MCF 10A (cell line): Measurements from ENCODE around the gene DCBLD1. TPM values are rescaled to one million over a fixed set of nuclear protein-coding genes. Genes with fewer than 3 reads are reported as not detected.

ENCODE experiments used
- BruUV-seq: library from RNA; stranded (reverse); fragments of 400-500 nt; replicated peaks from 2 replicates; lab custom pipeline; 2021; lab: Mats Ljungman, UMichigan
- CTCF ChIA-PET: fragments of 300-600 bp; sonication (Branson Sonifier 250); formaldehyde crosslinking; extraction: SDS; loops from one replicate; lab custom pipeline; 2021; ENCODE audit warnings: antibody characterized with exemption, inconsistent platforms; lab: Yijun Ruan, JAX
- POLR2A ChIA-PET: fragments of 300-600, 350-650 bp; sonication (Branson Sonifier 250); formaldehyde crosslinking; extraction: SDS; loops from one replicate; lab custom pipeline; 2020; ENCODE audit warnings: antibody characterized with exemption, inconsistent platforms; lab: Yijun Ruan, JAX
- DNase-seq: peaks from one replicate; pipeline ENCODE4 v3.0.0-alpha.2; 2018; ENCODE audit not compliant: unreplicated experiment
- H3K27ac Mint-ChIP-seq: one replicate; pipeline ENCODE4 v1.8.0; 2022; ENCODE audit warnings: mild to moderate bottlenecking, low read depth, mixed read lengths; ENCODE audit not compliant: unreplicated experiment
- H3K27me3 Mint-ChIP-seq: one replicate; pipeline ENCODE4 v1.8.0; 2022; ENCODE audit warnings: mixed read lengths; ENCODE audit not compliant: insufficient read depth, unreplicated experiment
- H3K36me3 Mint-ChIP-seq: one replicate; pipeline ENCODE4 v1.8.0; 2022; ENCODE audit warnings: mild to moderate bottlenecking, moderate library complexity, mixed read lengths; ENCODE audit not compliant: insufficient read depth, unreplicated experiment
- H3K4me1 Mint-ChIP-seq: one replicate; pipeline ENCODE4 v1.8.0; 2022; ENCODE audit warnings: mixed read lengths; ENCODE audit not compliant: insufficient read depth, unreplicated experiment
- H3K4me3 Mint-ChIP-seq: one replicate; pipeline ENCODE4 v1.8.0; 2022; ENCODE audit warnings: mild to moderate bottlenecking, moderate library complexity, mixed read lengths; ENCODE audit not compliant: unreplicated experiment
- H3K9me3 Mint-ChIP-seq: one replicate; pipeline ENCODE4 v1.8.0; 2022; ENCODE audit warnings: mixed read lengths; ENCODE audit not compliant: unreplicated experiment
- CTCF ChIP-seq: fragments of 200-600 bp; IDR thresholded peaks from one replicate; pipeline ENCODE4 v1.8.0; 2022; ENCODE audit warnings: antibody characterized with exemption, mild to moderate bottlenecking; ENCODE audit not compliant: unreplicated experiment
- intact Hi-C: fragments of 100-400 bp; cut with micrococcal nuclease; formaldehyde crosslinking; loops from 2 replicates; pipeline ENCODE4 v1.14.1; 2022
- total RNA-seq: library from RNA; stranded (reverse); gene quantifications from 2 replicates; pipeline ENCODE4 v1.2.3, GENCODE V29; 2022

The DCBLD1 gene
- total RNA-seq, 1 experiment from 2014 or later: 25.4 TPM

DNA sequence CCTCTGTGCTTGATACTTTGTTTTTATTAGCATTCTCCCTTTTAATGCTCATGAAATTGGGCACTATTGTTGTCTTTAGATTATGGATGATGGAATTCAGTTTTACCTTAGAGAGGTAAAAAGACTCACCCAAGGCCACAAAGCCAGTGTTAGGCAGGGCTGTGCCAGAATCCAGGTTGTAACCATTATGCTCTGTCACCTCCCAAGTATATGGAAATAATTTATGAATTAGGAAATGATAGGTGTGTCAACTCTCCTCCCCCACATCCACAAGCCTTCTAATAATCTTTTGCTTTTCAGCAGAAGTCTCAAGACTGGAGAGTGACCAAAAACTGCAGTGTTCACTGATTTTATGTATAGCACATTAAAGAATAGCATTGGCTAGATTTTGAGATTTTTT lies 13.0 kb downstream of the DCBLD1 start:
- Mint-ChIP-seq H3K9me3 (no peaks in the 10 kb centered on the region), H3K4me1 (peaks cover 53% of the 10 kb centered on the region), H3K4me3 (no peak overlapping the region), H3K36me3 (peaks cover 6% of the 10 kb centered on the region), H3K27ac (peak overlapping the region; percentile 98), H3K27me3 (no peaks in the 10 kb centered on the region)
- DNase-seq: no peak
- POLR2A ChIA-PET: interaction anchor here (0.7 to 8.3 kb wide), 11 partner anchors 12 to 106 kb away, joined by 3 to 165 read pairs (median 7); partner anchors contain the start of genes DCBLD1 and GOPC
- CTCF ChIA-PET: interaction anchor here (1.5 kb wide), 1 partner anchor 90 kb away, joined by 3 read pairs; no protein-coding TSS in a partner anchor
- TF ChIP-seq CTCF: no peak
- intact Hi-C loops: loop anchor here (5.0 kb wide), 2 partner anchors 43 to 47 kb away; no protein-coding TSS in a partner anchor
- no TSS peak for BruUV-seq

- no peak for TF ChIP-seq CTCF
- ChIA-PET POLR2A (interaction anchor here (0.7 to 8.3 kb wide), 12 partner anchors 12 to 105 kb away, joined by 3 to 165 read pairs (median 10); partner anchors contain the start of genes DCBLD1, GOPC and ROS1), CTCF (interaction anchor here (0.6 to 2.0 kb wide), 4 partner anchors 10 to 102 kb away, joined by 3 to 23 read pairs (median 4); no protein-coding TSS in a partner anchor)
- BruUV-seq: no TSS peak
- Mint-ChIP-seq H3K27me3 (no peaks in the 10 kb centered on the region), H3K9me3 (no peaks in the 10 kb centered on the region), H3K36me3 (peaks cover 6% of the 10 kb centered on the region), H3K4me1 (peaks cover 53% of the 10 kb centered on the region), H3K4me3 (peak overlapping the region; percentile 67), H3K27ac (peak overlapping the region; percentile 98)
- no peak for DNase-seq
- intact Hi-C loops: loop anchor here (5.0 kb wide), 2 partner anchors 44 to 46 kb away; no protein-coding TSS in a partner anchor
Measured at GRCh38 chr6:117495869-117496268, 13.4 kb downstream of the DCBLD1 start.

GRCh38 chr6:117496383-117496990 lies 14.0 kb downstream of the DCBLD1 start:
- peak overlapping the region; percentile 98 for H3K27ac Mint-ChIP-seq
- intact Hi-C loops: loop anchor here (5.0 kb wide), 2 partner anchors 44 to 46 kb away; no protein-coding TSS in a partner anchor
- no peak for TF ChIP-seq CTCF
- BruUV-seq: no TSS peak
- peaks cover 7% of the 10 kb centered on the region for H3K36me3 Mint-ChIP-seq
- H3K4me3 Mint-ChIP-seq: peak overlapping the region; percentile 67
- no peaks in the 10 kb centered on the region for H3K27me3 Mint-ChIP-seq
- H3K9me3 Mint-ChIP-seq: no peaks in the 10 kb centered on the region
- H3K4me1 Mint-ChIP-seq: peaks cover 54% of the 10 kb centered on the region
- peak; percentile 85 for DNase-seq
- POLR2A ChIA-PET: interaction anchor here (0.6 to 8.3 kb wide), 13 partner anchors 13 to 973 kb away, joined by 3 to 165 read pairs (median 7); partner anchors contain the start of genes DCBLD1, GOPC and ROS1
- CTCF ChIA-PET: interaction anchor here (0.6 to 2.0 kb wide), 5 partner anchors 11 to 101 kb away, joined by 3 to 23 read pairs (median 4); no protein-coding TSS in a partner anchor

DNA sequence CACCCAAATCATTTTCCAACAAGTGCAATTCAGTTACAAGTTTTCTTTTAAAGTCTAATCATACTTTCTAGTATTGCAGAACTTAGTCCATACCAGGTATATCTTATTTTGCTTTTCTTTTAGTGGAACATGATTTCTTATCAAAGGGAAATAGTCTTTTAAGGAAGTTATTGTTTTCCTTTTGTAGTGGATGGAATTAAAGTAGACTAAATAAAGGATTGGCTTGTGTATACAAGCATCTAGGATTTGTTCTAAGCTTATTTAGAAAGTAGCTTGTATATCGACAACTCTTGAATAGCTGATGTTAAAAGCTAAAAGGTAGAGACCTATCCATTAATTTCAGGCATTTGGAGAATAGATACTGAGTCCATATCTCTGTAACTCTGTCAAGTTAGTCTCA lies 14.8 kb downstream of the DCBLD1 start:
- no peak for DNase-seq
- ChIA-PET POLR2A (interaction anchor here (0.6 to 8.3 kb wide), 11 partner anchors 12 to 108 kb away, joined by 3 to 165 read pairs (median 5); partner anchors contain the start of genes DCBLD1, GOPC and ROS1), CTCF (interaction anchor here (0.7 to 2.0 kb wide), 3 partner anchors 12 to 47 kb away, joined by 3 to 23 read pairs (median 3); no protein-coding TSS in a partner anchor)
- intact Hi-C loops: loop anchor here (5.0 kb wide), 2 partner anchors 45 kb away; no protein-coding TSS in a partner anchor
- no TSS peak for BruUV-seq
- Mint-ChIP-seq H3K4me3 (peak overlapping the region; percentile 67), H3K27me3 (no peaks in the 10 kb centered on the region), H3K4me1 (peaks cover 54% of the 10 kb centered on the region), H3K27ac (peak overlapping the region; percentile 98), H3K9me3 (no peaks in the 10 kb centered on the region), H3K36me3 (peaks cover 10% of the 10 kb centered on the region)
- TF ChIP-seq CTCF: no peak
